Measurements from ENCODE around the gene PDZD2. TPM values are rescaled to one million over a fixed set of nuclear protein-coding genes. Genes with fewer than 3 reads are reported as not detected.

PDZD2 gene
- total RNA-seq, 1 donor from 2014 or later: 42.7 TPM

GRCh38 chr5:31889001-31889561 is 250.2 kb downstream of the PDZD2 start:
- Histone ChIP-seq H3K4me1 (peaks cover 11% of the 10 kb centered on the region), H3K4me3 (no peak overlapping the region), H3K27me3 (no peaks in the 10 kb centered on the region), H3K9me3 (no peaks in the 10 kb centered on the region), H3K36me3 (no peaks in the 10 kb centered on the region), H3K27ac (no peak overlapping the region)
- TF ChIP-seq CTCF (IDR thresholded peaks at IDR 0.05) (no peak), POLR2AphosphoS5 (IDR thresholded peaks at IDR 0.05; ENCODE audit: insufficient read depth in 1 of 2, low read depth in 1 of 2) (no peak), POLR2A (IDR thresholded peaks at IDR 0.05) (no peak)
- no peak for DNase-seq (ENCODE audit: extremely low spot score in 2 of 2)
- intact Hi-C loops (cut with DNase I): no loop called here

GRCh38 chr5:31890046-31890445 is 251.1 kb downstream of the PDZD2 start:
- TF ChIP-seq POLR2AphosphoS5 (IDR thresholded peaks at IDR 0.05; ENCODE audit: insufficient read depth in 1 of 2, low read depth in 1 of 2) (no peak), CTCF (IDR thresholded peaks at IDR 0.05) (no peak), POLR2A (IDR thresholded peaks at IDR 0.05) (no peak)
- DNase-seq (ENCODE audit: extremely low spot score in 2 of 2): no peak
- intact Hi-C loops (cut with DNase I): no loop called here
- H3K27ac ChIP-seq: no peak overlapping the region
- H3K9me3 ChIP-seq: no peaks in the 10 kb centered on the region
- H3K27me3 ChIP-seq: no peaks in the 10 kb centered on the region
- H3K4me1 ChIP-seq: peaks cover 11% of the 10 kb centered on the region
- H3K36me3 ChIP-seq: no peaks in the 10 kb centered on the region
- H3K4me3 ChIP-seq: no peak overlapping the region

GRCh38 chr5:31894141-31894540 is 255.2 kb downstream of the PDZD2 start:
- H3K4me1 ChIP-seq: peaks cover 11% of the 10 kb centered on the region
- TF ChIP-seq POLR2A (IDR thresholded peaks at IDR 0.05) (no peak), POLR2AphosphoS5 (IDR thresholded peaks at IDR 0.05; ENCODE audit: insufficient read depth in 1 of 2, low read depth in 1 of 2) (no peak), CTCF (IDR thresholded peaks at IDR 0.05) (no peak)
- intact Hi-C loops (cut with DNase I): no loop called here
- no peaks in the 10 kb centered on the region for H3K9me3 ChIP-seq
- no peaks in the 10 kb centered on the region for H3K27me3 ChIP-seq
- DNase-seq (ENCODE audit: extremely low spot score in 2 of 2): no peak
- H3K27ac ChIP-seq: no peak overlapping the region
- H3K4me3 ChIP-seq: no peak overlapping the region
- no peaks in the 10 kb centered on the region for H3K36me3 ChIP-seq

- DNase-seq (ENCODE audit: extremely low spot score in 2 of 2): no peak
- intact Hi-C loops (cut with DNase I): no loop called here
- H3K4me1 ChIP-seq: peaks cover 7% of the 10 kb centered on the region
- H3K36me3 ChIP-seq: no peaks in the 10 kb centered on the region
- no peak overlapping the region for H3K4me3 ChIP-seq
- no peak overlapping the region for H3K27ac ChIP-seq
- no peaks in the 10 kb centered on the region for H3K9me3 ChIP-seq
- no peaks in the 10 kb centered on the region for H3K27me3 ChIP-seq
- TF ChIP-seq POLR2AphosphoS5 (IDR thresholded peaks at IDR 0.05; ENCODE audit: insufficient read depth in 1 of 2, low read depth in 1 of 2): no peak
- TF ChIP-seq CTCF (IDR thresholded peaks at IDR 0.05): no peak
- TF ChIP-seq POLR2A (IDR thresholded peaks at IDR 0.05): no peak
Measured at GRCh38 chr5:31895199-31895820, 256.4 kb downstream of the PDZD2 start.

GRCh38 chr5:31898036-31898632 is 259.2 kb downstream of the PDZD2 start:
- intact Hi-C loops (cut with DNase I): no loop called here
- TF ChIP-seq POLR2AphosphoS5 (IDR thresholded peaks at IDR 0.05; ENCODE audit: insufficient read depth in 1 of 2, low read depth in 1 of 2): no peak
- no peak for TF ChIP-seq CTCF (IDR thresholded peaks at IDR 0.05)
- TF ChIP-seq POLR2A (IDR thresholded peaks at IDR 0.05): no peak
- no peak for DNase-seq (ENCODE audit: extremely low spot score in 2 of 2)
- Histone ChIP-seq H3K9me3 (no peaks in the 10 kb centered on the region), H3K27ac (no peak overlapping the region), H3K4me1 (no peaks in the 10 kb centered on the region), H3K4me3 (no peak overlapping the region), H3K27me3 (no peaks in the 10 kb centered on the region), H3K36me3 (no peaks in the 10 kb centered on the region)

Measured in vagina (tissue), 2 donors.